Psoas muscle (tissue), 7 donors: Measurements from ENCODE around the gene CLEC2B. TPM values are rescaled to one million over a fixed set of nuclear protein-coding genes. Genes with fewer than 3 reads are reported as not detected.

Source experiments
- polyA plus RNA-seq, 3 donors: library from polyadenylated mRNA; stranded (reverse); fragments of 200-250 nt; gene quantifications; one replicate each; pipeline ENCODE4 v1.2.3, GENCODE V29; 2013
- total RNA-seq, 4 donors: library from RNA; stranded (reverse); fragmentation: NEBNext Ultra II Directional in 2 of 4; extraction: Animal tissue kit (Norgen Biotek cat#: 25700) in 2 of 4; gene quantifications; one replicate each; pipeline versions ENCODE4 v1.2.1 to v1.2.4, GENCODE V29; 2021 to 2023
- donor health status: healthy with polysubstance abuse.
- donor health status: DM: no; HTN: no; CAD: no; lungs with moderate emphysema.
- donor health status: Bipolar disorder and iron deficiency.
- donor health status: healthy.
- donor health status: DM: no; HTN: no; CAD: no.
- donor health status: DM: no; HTN: no; CAD: no.
- donor health status: DM: yes; HTN: yes; CAD: no.

Gene CLEC2B
- total and polyA plus RNA-seq, 7 donors = 5.5 to 24.9 (median 12.6) TPM

Other genes with a start within 250 kb of the CLEC2B start
- 1 to 10 TPM in 3 of 4 donors, under 1 TPM in 1; 0.97 to 2.5 (median 1.6) TPM for gene CLEC2D, start 199.6 kb downstream of the CLEC2B start, total RNA-seq
- gene CLEC2D, start 199.6 kb downstream of the CLEC2B start, polyA plus RNA-seq = under 1 TPM; 0.42 to 0.59 (median 0.56) TPM
- gene CLECL1, start 136.3 kb downstream of the CLEC2B start, total RNA-seq = under 1 TPM in 1 of 4 donors, not detected in 3; 0.42 TPM
- gene CLECL1, start 136.3 kb downstream of the CLEC2B start, polyA plus RNA-seq = under 1 TPM in 2 of 3 donors, not detected in 1; 0.10 to 0.28 TPM
- gene CD69, start 108.5 kb downstream of the CLEC2B start, total RNA-seq = under 1 TPM; 0.22 to 0.82 (median 0.57) TPM
- gene CD69, start 108.5 kb downstream of the CLEC2B start, polyA plus RNA-seq = 1 to 10 TPM in 1 of 3 donors, under 1 TPM in 2; 0.13 to 1.1 (median 0.14) TPM
- gene KLRF1, start 41.9 kb downstream of the CLEC2B start, total RNA-seq = under 1 TPM in 1 of 4 donors, not detected in 3; 0.49 TPM
- gene KLRF1, start 41.9 kb downstream of the CLEC2B start, polyA plus RNA-seq = under 1 TPM; 0.09 to 0.17 (median 0.12) TPM
- gene KLRF2, start 12.1 kb upstream of the CLEC2B start, total RNA-seq = not detected
- gene KLRF2, start 12.1 kb upstream of the CLEC2B start, polyA plus RNA-seq = not detected
- not detected for gene CLEC2A, start 63.0 kb upstream of the CLEC2B start, total RNA-seq
- gene CLEC2A, start 63.0 kb upstream of the CLEC2B start, polyA plus RNA-seq = not detected
- under 1 TPM; 0.52 to 0.90 (median 0.64) TPM for gene CLEC12A, start 102.1 kb upstream of the CLEC2B start, total RNA-seq
- gene CLEC12A, start 102.1 kb upstream of the CLEC2B start, polyA plus RNA-seq = under 1 TPM; 0.06 to 0.96 (median 0.49) TPM
- not detected for gene CLEC1B, start 129.8 kb upstream of the CLEC2B start, total RNA-seq
- not detected for gene CLEC1B, start 129.8 kb upstream of the CLEC2B start, polyA plus RNA-seq
- gene CLEC12B, start 141.3 kb upstream of the CLEC2B start, total RNA-seq = under 1 TPM in 1 of 4 donors, not detected in 3; 0.15 TPM
- under 1 TPM in 1 of 3 donors, not detected in 2; 0.01 TPM for gene CLEC12B, start 141.3 kb upstream of the CLEC2B start, polyA plus RNA-seq
- gene CLEC9A, start 161.3 kb upstream of the CLEC2B start, total RNA-seq = not detected
- gene CLEC9A, start 161.3 kb upstream of the CLEC2B start, polyA plus RNA-seq = under 1 TPM in 1 of 3 donors, not detected in 2; 0.05 TPM
- 1 to 10 TPM; 1.5 to 3.8 (median 1.8) TPM for gene CLEC1A, start 229.6 kb upstream of the CLEC2B start, total RNA-seq
- gene CLEC1A, start 229.6 kb upstream of the CLEC2B start, polyA plus RNA-seq = 1 to 10 TPM in 2 of 3 donors, under 1 TPM in 1; 0.96 to 2.4 (median 1.7) TPM